HL-60 (cell line): Measurements from ENCODE around the gene RBM33.

ENCODE experiments used
- DNase-seq, 2 experiments: peaks; one replicate each; pipeline ENCODE4 v3.0.0-alpha.2; 2010 to 2020; ENCODE audit warnings: low read depth in 1 of 2, low spot score in 1 of 2
- H3K27ac ChIP-seq: fragments of 250-450 bp; sonication (Bioruptor Pico); replicated peaks from 2 replicates; pipeline ENCODE4 v1.5.1; 2020; ENCODE audit warnings: mild to moderate bottlenecking, moderate library complexity
- H3K27me3 ChIP-seq: fragments of 250-450 bp; sonication (Bioruptor Pico); 2 replicates; pipeline ENCODE4 v1.5.1; 2021; ENCODE audit warnings: mild to moderate bottlenecking, moderate library complexity; ENCODE audit not compliant: insufficient read depth, poor library complexity, severe bottlenecking
- H3K4me3 ChIP-seq: replicated peaks from 2 replicates; pipeline ENCODE4 v1.5.1; 2011; ENCODE audit warnings: mild to moderate bottlenecking, control low read depth, low read length; ENCODE audit not compliant: insufficient read depth
- GABPA ChIP-seq: IDR thresholded peaks from 2 replicates; pipeline ENCODE4 v1.6.1; 2012; ENCODE audit warnings: low read depth
- POLR2AphosphoS5 ChIP-seq: IDR thresholded peaks from 2 replicates; pipeline ENCODE4 v1.6.1; 2012; ENCODE audit warnings: low read depth
- SPI1 ChIP-seq: IDR thresholded peaks from 2 replicates; pipeline ENCODE4 v1.6.1; 2012; ENCODE audit warnings: low read depth, mild to moderate bottlenecking, borderline replicate concordance
- TF ChIP-seq, protein P1 (sequence below): IDR thresholded peaks from 2 replicates; pipeline ENCODE4 v1.6.1; 2012; ENCODE audit warnings: low read depth; ENCODE audit not compliant: insufficient replicate concordance
- TF ChIP-seq, protein P2 (sequence below): IDR thresholded peaks from one replicate; pipeline ENCODE4 v1.5.1; 2011; ENCODE audit warnings: low read length, control low read depth, inconsistent platforms; ENCODE audit not compliant: insufficient read depth

Gene RBM33

GRCh38 chr7:155717010-155717744, 72.7 kb downstream of the RBM33 start:
- H3K27me3 ChIP-seq, result no peaks in the 10 kb centered on the region
- no peak overlapping the region for H3K4me3 ChIP-seq
- no peak overlapping the region for H3K27ac ChIP-seq
- no peak for TF ChIP-seq SPI1
- TF ChIP-seq, protein P1, sequence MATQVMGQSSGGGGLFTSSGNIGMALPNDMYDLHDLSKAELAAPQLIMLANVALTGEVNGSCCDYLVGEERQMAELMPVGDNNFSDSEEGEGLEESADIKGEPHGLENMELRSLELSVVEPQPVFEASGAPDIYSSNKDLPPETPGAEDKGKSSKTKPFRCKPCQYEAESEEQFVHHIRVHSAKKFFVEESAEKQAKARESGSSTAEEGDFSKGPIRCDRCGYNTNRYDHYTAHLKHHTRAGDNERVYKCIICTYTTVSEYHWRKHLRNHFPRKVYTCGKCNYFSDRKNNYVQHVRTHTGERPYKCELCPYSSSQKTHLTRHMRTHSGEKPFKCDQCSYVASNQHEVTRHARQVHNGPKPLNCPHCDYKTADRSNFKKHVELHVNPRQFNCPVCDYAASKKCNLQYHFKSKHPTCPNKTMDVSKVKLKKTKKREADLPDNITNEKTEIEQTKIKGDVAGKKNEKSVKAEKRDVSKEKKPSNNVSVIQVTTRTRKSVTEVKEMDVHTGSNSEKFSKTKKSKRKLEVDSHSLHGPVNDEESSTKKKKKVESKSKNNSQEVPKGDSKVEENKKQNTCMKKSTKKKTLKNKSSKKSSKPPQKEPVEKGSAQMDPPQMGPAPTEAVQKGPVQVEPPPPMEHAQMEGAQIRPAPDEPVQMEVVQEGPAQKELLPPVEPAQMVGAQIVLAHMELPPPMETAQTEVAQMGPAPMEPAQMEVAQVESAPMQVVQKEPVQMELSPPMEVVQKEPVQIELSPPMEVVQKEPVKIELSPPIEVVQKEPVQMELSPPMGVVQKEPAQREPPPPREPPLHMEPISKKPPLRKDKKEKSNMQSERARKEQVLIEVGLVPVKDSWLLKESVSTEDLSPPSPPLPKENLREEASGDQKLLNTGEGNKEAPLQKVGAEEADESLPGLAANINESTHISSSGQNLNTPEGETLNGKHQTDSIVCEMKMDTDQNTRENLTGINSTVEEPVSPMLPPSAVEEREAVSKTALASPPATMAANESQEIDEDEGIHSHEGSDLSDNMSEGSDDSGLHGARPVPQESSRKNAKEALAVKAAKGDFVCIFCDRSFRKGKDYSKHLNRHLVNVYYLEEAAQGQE, result no peak
- no peak for TF ChIP-seq GABPA
- TF ChIP-seq POLR2AphosphoS5, result no peak
- TF ChIP-seq, protein P2, sequence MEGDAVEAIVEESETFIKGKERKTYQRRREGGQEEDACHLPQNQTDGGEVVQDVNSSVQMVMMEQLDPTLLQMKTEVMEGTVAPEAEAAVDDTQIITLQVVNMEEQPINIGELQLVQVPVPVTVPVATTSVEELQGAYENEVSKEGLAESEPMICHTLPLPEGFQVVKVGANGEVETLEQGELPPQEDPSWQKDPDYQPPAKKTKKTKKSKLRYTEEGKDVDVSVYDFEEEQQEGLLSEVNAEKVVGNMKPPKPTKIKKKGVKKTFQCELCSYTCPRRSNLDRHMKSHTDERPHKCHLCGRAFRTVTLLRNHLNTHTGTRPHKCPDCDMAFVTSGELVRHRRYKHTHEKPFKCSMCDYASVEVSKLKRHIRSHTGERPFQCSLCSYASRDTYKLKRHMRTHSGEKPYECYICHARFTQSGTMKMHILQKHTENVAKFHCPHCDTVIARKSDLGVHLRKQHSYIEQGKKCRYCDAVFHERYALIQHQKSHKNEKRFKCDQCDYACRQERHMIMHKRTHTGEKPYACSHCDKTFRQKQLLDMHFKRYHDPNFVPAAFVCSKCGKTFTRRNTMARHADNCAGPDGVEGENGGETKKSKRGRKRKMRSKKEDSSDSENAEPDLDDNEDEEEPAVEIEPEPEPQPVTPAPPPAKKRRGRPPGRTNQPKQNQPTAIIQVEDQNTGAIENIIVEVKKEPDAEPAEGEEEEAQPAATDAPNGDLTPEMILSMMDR, result no peak
- no peak for DNase-seq

GRCh38 chr7:155721056-155721455, 76.6 kb downstream of the RBM33 start:
- Histone ChIP-seq H3K27ac (no peak overlapping the region), H3K4me3 (no peak overlapping the region), H3K27me3 (no peaks in the 10 kb centered on the region)
- DNase-seq, result no peak
- TF ChIP-seq, protein P1, result no peak
- TF ChIP-seq, protein P2, result no peak
- no peak for TF ChIP-seq POLR2AphosphoS5
- no peak for TF ChIP-seq SPI1
- no peak for TF ChIP-seq GABPA

DNA sequence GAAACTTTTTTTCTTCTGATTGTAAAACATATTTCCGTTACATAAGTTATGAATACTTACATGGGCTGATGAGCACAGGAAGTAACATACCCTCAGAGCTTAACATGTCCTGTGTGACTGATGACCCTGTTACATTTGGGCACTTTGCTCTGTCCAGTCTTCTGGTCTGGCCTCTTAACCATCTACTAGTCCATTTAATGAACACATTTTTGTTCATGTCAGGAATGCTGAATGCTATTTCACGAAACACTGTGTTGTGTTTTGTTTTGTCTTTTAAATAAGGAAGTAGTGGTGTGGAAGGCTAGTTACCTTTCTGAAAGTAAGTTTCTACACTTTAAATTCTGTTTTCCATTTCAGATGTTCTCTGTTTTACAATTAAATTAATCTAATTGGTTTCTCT, 77.7 kb downstream of the RBM33 start:
- Histone ChIP-seq H3K27ac (peak overlapping the region; percentile 30), H3K27me3 (no peaks in the 10 kb centered on the region), H3K4me3 (no peak overlapping the region)
- no peak for DNase-seq
- TF ChIP-seq POLR2AphosphoS5 (no peak), SPI1 (no peak), GABPA (no peak)
- TF ChIP-seq, protein P2, result no peak
- TF ChIP-seq, protein P1, result no peak
